ENCODE measurements around the gene TWIST1.

GRCh38 chr7:19101472-19101871, 16.0 kb downstream of the TWIST1 start:
- TF ChIP-seq CTCF (conservative IDR thresholded peaks at IDR 0.05; ENCODE audit: low read depth, low read length) = no peak
- TF ChIP-seq EZH2 (IDR thresholded peaks at IDR 0.05; ENCODE audit: low read length, unreplicated experiment) = no peak

Data from PC-3 (cell line).